ENCODE measurements around the gene ST8SIA4.

Gene ST8SIA4

DNA sequence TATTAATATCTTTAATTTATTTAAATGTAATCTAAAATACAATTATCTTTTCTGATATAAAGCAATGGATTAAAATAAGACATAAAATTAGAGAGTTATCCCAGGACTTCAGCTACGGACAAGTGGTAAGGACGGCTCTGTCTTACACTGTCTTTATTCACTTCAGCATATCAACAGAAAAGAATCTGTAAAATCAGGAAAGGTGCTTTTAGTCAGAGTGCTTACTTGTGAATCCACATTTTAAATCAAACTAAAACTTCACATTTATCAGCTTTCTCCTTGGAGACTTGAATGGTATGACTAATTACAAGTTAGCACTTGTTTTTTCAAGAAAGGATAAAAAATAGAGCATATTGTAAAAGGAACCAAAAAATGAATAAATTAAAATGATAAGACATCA lies 39.3 kb downstream of the ST8SIA4 start:
- in situ Hi-C loops (cut with HindIII; ENCODE audit: low pct_ligation_motif_present, low sequenced_read_pairs) = no loop called here
- no peak overlapping the region for H3K4me3 ChIP-seq (ENCODE audit: low read depth, low read length)
- no peaks in the 10 kb centered on the region for H3K27me3 ChIP-seq (replicated peaks)
- no peaks in the 10 kb centered on the region for H3K36me3 ChIP-seq (replicated peaks)
- DNase-seq = no peak
- TF ChIP-seq, protein P1, sequence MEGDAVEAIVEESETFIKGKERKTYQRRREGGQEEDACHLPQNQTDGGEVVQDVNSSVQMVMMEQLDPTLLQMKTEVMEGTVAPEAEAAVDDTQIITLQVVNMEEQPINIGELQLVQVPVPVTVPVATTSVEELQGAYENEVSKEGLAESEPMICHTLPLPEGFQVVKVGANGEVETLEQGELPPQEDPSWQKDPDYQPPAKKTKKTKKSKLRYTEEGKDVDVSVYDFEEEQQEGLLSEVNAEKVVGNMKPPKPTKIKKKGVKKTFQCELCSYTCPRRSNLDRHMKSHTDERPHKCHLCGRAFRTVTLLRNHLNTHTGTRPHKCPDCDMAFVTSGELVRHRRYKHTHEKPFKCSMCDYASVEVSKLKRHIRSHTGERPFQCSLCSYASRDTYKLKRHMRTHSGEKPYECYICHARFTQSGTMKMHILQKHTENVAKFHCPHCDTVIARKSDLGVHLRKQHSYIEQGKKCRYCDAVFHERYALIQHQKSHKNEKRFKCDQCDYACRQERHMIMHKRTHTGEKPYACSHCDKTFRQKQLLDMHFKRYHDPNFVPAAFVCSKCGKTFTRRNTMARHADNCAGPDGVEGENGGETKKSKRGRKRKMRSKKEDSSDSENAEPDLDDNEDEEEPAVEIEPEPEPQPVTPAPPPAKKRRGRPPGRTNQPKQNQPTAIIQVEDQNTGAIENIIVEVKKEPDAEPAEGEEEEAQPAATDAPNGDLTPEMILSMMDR (IDR thresholded peaks at IDR 0.05; ENCODE audit: low read depth, low read length, missing control alignments) = no peak
- H3K27ac ChIP-seq = no peak overlapping the region

DNA sequence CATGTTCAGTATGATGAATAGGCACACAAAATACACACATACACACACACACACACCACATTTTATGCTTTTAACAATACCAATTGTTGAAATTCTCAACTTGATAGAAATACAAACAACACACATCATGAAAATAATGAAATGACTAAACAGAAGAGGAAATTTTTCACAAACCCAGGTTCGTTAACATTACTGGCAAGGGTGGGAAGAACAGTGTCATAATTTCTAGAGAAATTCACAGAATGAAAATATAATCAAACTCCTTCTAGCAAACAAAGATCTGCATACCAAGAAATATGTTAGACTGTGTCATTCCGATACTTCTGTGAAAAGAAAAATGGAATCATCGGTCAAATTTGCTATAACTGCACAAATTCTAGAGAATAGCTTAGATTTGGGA lies 41.9 kb downstream of the ST8SIA4 start:
- Histone ChIP-seq H3K27me3 (replicated peaks) (no peaks in the 10 kb centered on the region), H3K4me3 (ENCODE audit: low read depth, low read length) (no peak overlapping the region), H3K27ac (no peak overlapping the region), H3K36me3 (replicated peaks) (no peaks in the 10 kb centered on the region)
- DNase-seq = no peak
- TF ChIP-seq, protein P1 (IDR thresholded peaks at IDR 0.05; ENCODE audit: low read depth, low read length, missing control alignments) = no peak
- in situ Hi-C loops (cut with HindIII; ENCODE audit: low pct_ligation_motif_present, low sequenced_read_pairs) = no loop called here

DNA sequence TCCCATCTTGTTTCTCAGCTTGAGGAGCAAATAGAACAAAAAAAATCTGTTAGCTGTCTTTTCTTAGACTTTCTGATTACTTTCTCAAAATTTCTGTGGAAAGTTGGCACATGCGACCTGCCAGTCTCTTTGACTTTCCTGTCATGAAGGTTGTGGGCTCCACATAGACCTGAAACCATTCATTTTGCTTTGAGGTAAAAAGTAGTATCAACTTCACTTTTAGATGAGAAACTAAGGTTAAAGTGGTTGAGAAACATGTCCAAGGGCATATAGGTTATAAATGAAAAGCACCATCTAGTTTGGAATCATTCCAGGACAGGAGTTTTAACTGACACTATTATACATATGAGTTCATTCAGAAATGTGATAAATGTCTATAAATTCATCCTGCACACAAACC lies 42.7 kb downstream of the ST8SIA4 start:
- Histone ChIP-seq H3K4me3 (ENCODE audit: low read depth, low read length) (no peak overlapping the region), H3K27me3 (replicated peaks) (no peaks in the 10 kb centered on the region), H3K36me3 (replicated peaks) (no peaks in the 10 kb centered on the region), H3K27ac (no peak overlapping the region)
- in situ Hi-C loops (cut with HindIII; ENCODE audit: low pct_ligation_motif_present, low sequenced_read_pairs) = no loop called here
- TF ChIP-seq, protein P1 (IDR thresholded peaks at IDR 0.05; ENCODE audit: low read depth, low read length, missing control alignments) = no peak
- no peak for DNase-seq

DNA sequence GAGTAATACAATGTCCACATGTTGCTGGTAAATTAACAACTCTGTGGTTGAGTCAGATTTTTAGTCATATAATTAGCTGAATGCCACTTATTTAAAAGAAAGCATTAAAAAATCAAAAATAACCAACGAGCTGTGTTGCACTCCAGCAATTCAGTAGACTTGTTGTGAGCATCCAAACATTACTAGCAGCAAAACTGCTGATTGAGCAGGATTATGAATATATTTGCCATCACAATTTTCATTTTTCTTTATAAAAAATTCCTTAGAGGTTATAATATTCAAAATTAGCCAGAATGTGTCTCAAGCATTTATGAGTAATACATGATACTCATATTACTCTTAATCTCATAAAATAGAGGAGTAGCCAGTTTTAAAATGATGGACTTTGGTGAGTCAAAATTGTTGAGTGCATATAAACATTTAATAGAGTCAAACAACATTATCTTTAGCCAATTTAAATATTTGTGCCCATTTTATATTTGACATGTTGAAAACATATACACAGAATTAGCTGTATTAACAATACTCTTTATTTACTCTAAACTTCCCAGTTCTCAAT lies 44.0 kb downstream of the ST8SIA4 start:
- in situ Hi-C loops (cut with HindIII; ENCODE audit: low pct_ligation_motif_present, low sequenced_read_pairs) = no loop called here
- no peak overlapping the region for H3K27ac ChIP-seq

DNA sequence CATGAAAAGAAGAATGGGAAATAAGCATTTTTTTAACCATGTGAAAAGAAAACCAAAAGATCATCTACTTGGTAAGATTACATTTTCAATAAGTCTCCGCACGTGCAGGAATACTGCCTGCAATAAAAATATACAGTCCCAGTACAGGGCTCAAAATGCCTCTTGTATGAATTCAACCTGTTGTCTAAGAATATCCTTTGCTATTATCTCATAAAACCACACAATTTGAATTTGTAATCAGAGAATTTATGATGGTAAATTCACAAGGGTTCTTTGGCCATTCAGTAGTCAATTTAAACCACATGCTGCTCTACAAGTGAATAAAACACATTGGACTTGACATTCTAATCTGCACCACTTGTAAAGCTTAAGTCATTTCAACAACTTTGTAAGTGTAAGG lies 46.6 kb downstream of the ST8SIA4 start:
- TF ChIP-seq, protein P1 (IDR thresholded peaks at IDR 0.05; ENCODE audit: low read depth, low read length, missing control alignments) = no peak
- Histone ChIP-seq H3K4me3 (ENCODE audit: low read depth, low read length) (no peak overlapping the region), H3K27ac (no peak overlapping the region), H3K27me3 (replicated peaks) (no peaks in the 10 kb centered on the region), H3K36me3 (replicated peaks) (no peaks in the 10 kb centered on the region)
- in situ Hi-C loops (cut with HindIII; ENCODE audit: low pct_ligation_motif_present, low sequenced_read_pairs) = no loop called here
- DNase-seq = no peak

More for the DNA sequence above, 44.0 kb downstream of the ST8SIA4 start:
- no peaks in the 10 kb centered on the region for H3K36me3 ChIP-seq (replicated peaks)
- no peaks in the 10 kb centered on the region for H3K27me3 ChIP-seq (replicated peaks)
- no peak overlapping the region for H3K4me3 ChIP-seq (ENCODE audit: low read depth, low read length)
- TF ChIP-seq, protein P1 (IDR thresholded peaks at IDR 0.05; ENCODE audit: low read depth, low read length, missing control alignments) = no peak
- no peak for DNase-seq

DNA sequence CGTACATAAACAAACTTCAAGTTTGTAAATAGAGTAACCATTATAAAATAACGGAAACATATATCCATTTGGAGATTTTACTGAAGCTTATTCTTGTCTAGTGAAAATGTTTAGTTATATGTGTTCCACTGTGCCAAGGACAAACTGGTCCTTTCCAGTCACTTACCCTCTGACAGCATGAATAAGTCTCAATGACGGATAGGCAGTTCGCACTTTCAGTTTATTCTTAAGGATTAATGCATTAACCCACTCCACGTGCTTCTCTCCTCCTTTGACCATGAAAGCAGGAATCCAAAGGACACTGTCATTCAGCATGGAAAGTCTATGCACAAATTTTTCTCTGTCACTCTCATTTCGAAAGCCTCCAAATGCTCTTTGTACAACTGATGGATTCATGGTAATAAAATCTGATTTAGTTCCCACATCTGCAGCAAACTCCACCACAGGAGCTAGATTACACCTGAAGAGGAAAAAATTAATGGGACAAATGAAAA lies 47.1 kb downstream of the ST8SIA4 start:
- in situ Hi-C loops (cut with HindIII; ENCODE audit: low pct_ligation_motif_present, low sequenced_read_pairs) = no loop called here
- Histone ChIP-seq H3K27me3 (replicated peaks) (no peaks in the 10 kb centered on the region), H3K4me3 (ENCODE audit: low read depth, low read length) (no peak overlapping the region), H3K27ac (no peak overlapping the region), H3K36me3 (replicated peaks) (no peaks in the 10 kb centered on the region)
- no peak for DNase-seq
- TF ChIP-seq, protein P1 (IDR thresholded peaks at IDR 0.05; ENCODE audit: low read depth, low read length, missing control alignments) = no peak

All from brain microvascular endothelial cell (primary cell).